Cardiac muscle cell (in vitro differentiated cells and primary cell): Measurements from ENCODE around the gene BBS5. TPM values are rescaled to one million over a fixed set of nuclear protein-coding genes. Genes with fewer than 3 reads are reported as not detected.
A peak's percentile ranks its signal among the peaks of the same experiment; 100 is the strongest.
"Not testable (repeated sequence)": the region's sequence is repeated elsewhere in the genome, so short reads cannot be mapped to it uniquely, and the experiment has no call there.

Experiments used
- DNase-seq, 2 donors: peaks; one replicate each; pipeline versions ENCODE4 v3.0.0 to v3.0.0-alpha.2; 2010 to 2017; ENCODE audit warnings: low read depth in 1 of 2, low spot score in 1 of 2
- H3K27ac ChIP-seq: fragments of 200-600 bp; sonication (generic); 2 replicates; pipeline ENCODE4 v1.5.1; 2016
- H3K27me3 ChIP-seq: fragments of 200-600 bp; sonication (generic); 2 replicates; pipeline ENCODE4 v1.6.0; 2016; ENCODE audit warnings: control low read depth
- H3K36me3 ChIP-seq: fragments of 200-600 bp; sonication (generic); 2 replicates; pipeline ENCODE4 v1.5.1; 2016; ENCODE audit warnings: control low read depth
- H3K4me1 ChIP-seq: fragments of 200-600 bp; sonication (generic); 2 replicates; pipeline ENCODE4 v1.8.1; 2017; ENCODE audit warnings: low read depth, mild to moderate bottlenecking, mixed run types
- H3K4me3 ChIP-seq: fragments of 200-600 bp; sonication (generic); 2 replicates; pipeline ENCODE4 v1.5.1; 2016; ENCODE audit warnings: mild to moderate bottlenecking
- H3K9me3 ChIP-seq: fragments of 200-600 bp; sonication (generic); 2 replicates; pipeline ENCODE4 v1.5.1; 2017; ENCODE audit warnings: low read depth, mild to moderate bottlenecking, control low read depth
- CTCF ChIP-seq: IDR thresholded peaks from 2 replicates; pipeline ENCODE4 v1.5.1; 2012; ENCODE audit warnings: low read depth, mild to moderate bottlenecking, low read length
- polyA plus RNA-seq: library from polyadenylated mRNA; unstranded; fragments of >200 nt; fragmentation: Nextera tagmentation; extraction: Ambion mirVana; gene quantifications from 2 replicates; pipeline ENCODE4 v1.2.1, GENCODE V29; 2016
- total RNA-seq: library from RNA; depleted of rRNA; stranded (reverse); fragments of >200 nt; gene quantifications from 2 replicates; pipeline ENCODE4 v1.2.3, GENCODE V29; 2016

Gene BBS5
- total and polyA plus RNA-seq, 2 experiments from 2014 or later = 8.4 to 8.9 TPM

GRCh38 chr2:169523681-169524080, 44.4 kb downstream of the BBS5 start:
- no peaks in the 10 kb centered on the region for H3K4me1 ChIP-seq
- DNase-seq = no peak
- no peak for TF ChIP-seq CTCF
- peaks cover 33% of the 10 kb centered on the region for H3K36me3 ChIP-seq
- H3K27me3 ChIP-seq = no peaks in the 10 kb centered on the region
- H3K27ac ChIP-seq = no peak overlapping the region
- H3K4me3 ChIP-seq = no peak overlapping the region
- no peaks in the 10 kb centered on the region for H3K9me3 ChIP-seq

- Histone ChIP-seq H3K27ac (no peak overlapping the region), H3K4me3 (no peak overlapping the region), H3K9me3 (no peaks in the 10 kb centered on the region), H3K27me3 (no peaks in the 10 kb centered on the region), H3K36me3 (peaks cover 40% of the 10 kb centered on the region), H3K4me1 (no peaks in the 10 kb centered on the region)
- DNase-seq = no peak
- no peak for TF ChIP-seq CTCF
Observed at GRCh38 chr2:169525434-169525833, 46.1 kb downstream of the BBS5 start.

DNA sequence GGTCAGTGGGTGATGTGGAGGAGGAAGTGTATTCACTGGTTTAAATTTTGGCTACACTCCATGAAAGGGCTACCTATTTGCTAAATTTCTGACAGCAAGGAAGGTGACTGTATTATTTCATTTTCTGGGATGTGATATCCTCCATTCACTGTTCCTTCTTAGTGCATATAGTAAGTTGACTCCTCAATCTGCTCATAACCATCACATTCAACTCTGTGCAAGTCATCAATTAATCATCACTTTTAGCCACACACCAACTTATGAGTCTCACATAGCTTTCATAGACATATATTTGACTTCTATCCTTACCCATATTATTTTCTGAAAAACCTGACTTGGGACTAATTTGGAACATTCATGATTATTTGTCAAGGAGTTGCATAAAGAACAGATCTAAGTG, 47.2 kb downstream of the BBS5 start:
- Histone ChIP-seq H3K36me3 (peaks cover 43% of the 10 kb centered on the region), H3K9me3 (no peaks in the 10 kb centered on the region), H3K27ac (no peak overlapping the region), H3K4me3 (no peak overlapping the region), H3K4me1 (no peaks in the 10 kb centered on the region), H3K27me3 (no peaks in the 10 kb centered on the region)
- TF ChIP-seq CTCF = no peak
- no peak for DNase-seq

- no peaks in the 10 kb centered on the region for H3K4me1 ChIP-seq
- peak; percentile 67 to 76 for DNase-seq
- no peaks in the 10 kb centered on the region for H3K27me3 ChIP-seq
- H3K9me3 ChIP-seq = no peaks in the 10 kb centered on the region
- peak; percentile 85 for TF ChIP-seq CTCF
- peaks cover 47% of the 10 kb centered on the region for H3K36me3 ChIP-seq
- no peak overlapping the region for H3K4me3 ChIP-seq
- H3K27ac ChIP-seq = no peak overlapping the region
Observed at GRCh38 chr2:169528271-169528701, 49.0 kb downstream of the BBS5 start.

- not testable (repeated sequence) for H3K27ac ChIP-seq, H3K9me3 ChIP-seq, DNase-seq, H3K27me3 ChIP-seq, H3K4me3 ChIP-seq, H3K4me1 ChIP-seq
- peaks cover 17% of the 10 kb centered on the region for H3K36me3 ChIP-seq
Observed at GRCh38 chr2:169539460-169539859, 60.2 kb downstream of the BBS5 start.

DNA sequence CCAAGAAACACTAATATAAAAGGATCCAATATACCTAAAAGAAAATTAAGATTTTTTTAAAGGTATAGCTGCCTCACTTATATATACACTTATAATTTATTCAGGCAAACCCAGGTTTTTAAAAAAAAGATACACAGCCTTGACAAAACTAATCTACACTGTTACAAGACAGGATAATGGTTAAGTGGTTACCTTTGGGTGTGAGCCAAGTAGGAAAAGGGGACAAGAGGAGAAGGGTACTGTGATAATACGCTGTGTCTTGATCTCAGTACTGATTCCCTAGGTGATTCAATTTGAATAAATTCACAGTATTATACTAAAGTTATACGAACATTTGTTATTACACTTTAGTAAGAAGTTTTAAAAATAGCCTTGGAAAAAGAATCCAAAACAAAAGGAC, 60.9 kb downstream of the BBS5 start:
- no peak for TF ChIP-seq CTCF
- no peak for DNase-seq
- Histone ChIP-seq H3K9me3 (no peaks in the 10 kb centered on the region), H3K36me3 (peaks cover 24% of the 10 kb centered on the region), H3K4me1 (no peaks in the 10 kb centered on the region), H3K27me3 (no peaks in the 10 kb centered on the region), H3K27ac (no peak overlapping the region), H3K4me3 (no peak overlapping the region)
